GM12872 (cell line): ENCODE measurements around the gene ARHGAP15.

Experiments used
- TF ChIP-seq, protein P1 (sequence below): IDR thresholded peaks from 3 replicates; pipeline ENCODE4 v1.5.1; 2011; ENCODE audit warnings: low read depth, mild to moderate bottlenecking, low read length, moderate library complexity; ENCODE audit not compliant: insufficient read depth

The ARHGAP15 gene

DNA sequence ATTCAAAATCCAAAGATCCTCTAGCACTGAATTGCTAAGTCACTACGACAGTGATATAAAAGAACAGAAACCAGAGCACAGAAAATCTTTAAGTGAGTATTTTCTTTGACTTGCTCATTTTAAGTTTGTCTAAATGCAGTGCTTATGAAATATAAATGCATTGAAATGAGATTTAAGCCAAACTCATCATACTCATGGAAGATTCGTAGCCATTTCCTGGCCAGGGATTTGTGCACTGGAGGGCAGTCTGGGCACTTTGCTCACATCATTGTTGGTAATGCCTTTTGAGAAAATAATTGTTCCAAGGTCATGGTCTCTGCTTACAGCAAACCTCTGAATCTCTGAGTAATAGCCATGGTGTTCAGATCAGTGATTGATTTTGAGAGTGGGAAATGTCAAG, 307.7 kb downstream of the ARHGAP15 start:
- TF ChIP-seq, protein P1, sequence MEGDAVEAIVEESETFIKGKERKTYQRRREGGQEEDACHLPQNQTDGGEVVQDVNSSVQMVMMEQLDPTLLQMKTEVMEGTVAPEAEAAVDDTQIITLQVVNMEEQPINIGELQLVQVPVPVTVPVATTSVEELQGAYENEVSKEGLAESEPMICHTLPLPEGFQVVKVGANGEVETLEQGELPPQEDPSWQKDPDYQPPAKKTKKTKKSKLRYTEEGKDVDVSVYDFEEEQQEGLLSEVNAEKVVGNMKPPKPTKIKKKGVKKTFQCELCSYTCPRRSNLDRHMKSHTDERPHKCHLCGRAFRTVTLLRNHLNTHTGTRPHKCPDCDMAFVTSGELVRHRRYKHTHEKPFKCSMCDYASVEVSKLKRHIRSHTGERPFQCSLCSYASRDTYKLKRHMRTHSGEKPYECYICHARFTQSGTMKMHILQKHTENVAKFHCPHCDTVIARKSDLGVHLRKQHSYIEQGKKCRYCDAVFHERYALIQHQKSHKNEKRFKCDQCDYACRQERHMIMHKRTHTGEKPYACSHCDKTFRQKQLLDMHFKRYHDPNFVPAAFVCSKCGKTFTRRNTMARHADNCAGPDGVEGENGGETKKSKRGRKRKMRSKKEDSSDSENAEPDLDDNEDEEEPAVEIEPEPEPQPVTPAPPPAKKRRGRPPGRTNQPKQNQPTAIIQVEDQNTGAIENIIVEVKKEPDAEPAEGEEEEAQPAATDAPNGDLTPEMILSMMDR: no peak

DNA sequence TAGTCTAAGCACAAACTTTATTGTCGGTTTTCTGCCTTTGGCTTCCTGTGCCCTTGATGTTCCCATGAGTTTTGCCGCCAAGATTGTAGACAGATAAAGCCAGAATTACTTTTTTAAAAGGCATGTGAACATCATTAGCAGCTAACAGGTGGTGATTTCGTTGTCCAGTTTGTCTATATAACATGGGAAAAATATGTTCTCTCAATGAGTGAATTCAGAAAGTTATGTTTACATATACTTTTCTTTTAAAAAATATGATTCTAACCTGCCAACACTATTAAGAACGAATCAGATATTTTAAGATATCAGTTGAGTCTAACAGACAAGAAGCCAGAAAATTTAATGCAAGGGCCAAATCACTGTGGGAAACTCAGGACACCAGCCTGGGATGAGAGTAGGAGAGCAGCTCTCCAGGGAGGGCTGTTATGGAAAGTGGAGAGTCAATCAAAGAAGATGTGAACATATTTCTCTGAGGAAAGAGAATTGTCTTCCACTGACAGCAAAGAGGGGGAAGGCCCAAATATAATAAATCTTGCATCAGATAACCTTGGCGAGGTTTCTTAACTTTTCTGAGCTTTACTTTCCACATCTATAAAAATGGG, 311.3 kb downstream of the ARHGAP15 start:
- TF ChIP-seq, protein P1: no peak

DNA sequence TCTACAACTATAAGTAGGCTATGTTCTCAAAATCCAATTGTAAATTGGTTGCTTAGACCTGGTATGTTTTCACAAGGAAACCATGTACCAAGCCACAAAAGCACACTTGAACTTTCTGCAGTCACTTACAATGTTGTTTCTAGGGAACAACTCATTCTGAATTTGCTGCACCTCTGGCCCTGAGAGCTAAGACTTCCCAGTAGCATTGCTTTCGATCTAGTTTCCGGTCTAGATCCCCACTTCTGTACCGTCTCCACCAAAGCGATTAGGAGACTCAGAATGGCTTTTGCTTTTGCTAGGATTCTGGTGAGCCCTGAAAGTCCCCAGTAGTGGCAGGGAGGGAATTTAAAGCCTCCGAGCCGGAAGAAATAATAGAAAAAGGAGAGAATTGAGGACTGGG, 313.0 kb downstream of the ARHGAP15 start:
- TF ChIP-seq, protein P1: no peak

DNA sequence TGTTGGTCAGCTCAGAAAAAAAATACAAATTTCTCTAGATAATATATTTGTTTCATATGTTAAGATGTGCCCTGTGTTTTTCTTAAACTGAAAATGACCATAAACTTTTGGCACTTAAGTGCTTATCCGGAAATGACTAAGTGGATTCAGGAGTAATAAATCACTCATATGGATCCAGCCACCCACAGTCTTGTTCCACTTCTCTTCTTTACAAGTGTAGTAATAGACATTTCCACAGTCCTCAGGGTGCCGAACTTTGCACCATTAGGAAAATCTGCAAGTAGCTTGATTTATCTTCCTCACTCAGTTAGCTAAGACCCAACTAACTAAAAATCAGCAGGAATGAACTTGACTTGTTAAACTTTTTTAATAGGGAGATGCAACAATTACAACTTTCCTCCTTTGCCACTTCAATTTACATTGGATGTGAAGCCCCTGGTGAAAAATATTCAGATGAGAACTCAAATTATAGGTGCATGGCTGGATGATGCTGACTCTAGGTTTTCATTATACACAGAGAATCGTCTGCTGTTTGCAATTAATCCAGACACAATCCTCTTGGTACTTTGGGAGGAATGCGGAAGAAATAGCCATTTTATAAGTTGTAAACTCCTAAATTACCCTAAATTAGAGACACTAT, 322.5 kb downstream of the ARHGAP15 start:
- TF ChIP-seq, protein P1: no peak

DNA sequence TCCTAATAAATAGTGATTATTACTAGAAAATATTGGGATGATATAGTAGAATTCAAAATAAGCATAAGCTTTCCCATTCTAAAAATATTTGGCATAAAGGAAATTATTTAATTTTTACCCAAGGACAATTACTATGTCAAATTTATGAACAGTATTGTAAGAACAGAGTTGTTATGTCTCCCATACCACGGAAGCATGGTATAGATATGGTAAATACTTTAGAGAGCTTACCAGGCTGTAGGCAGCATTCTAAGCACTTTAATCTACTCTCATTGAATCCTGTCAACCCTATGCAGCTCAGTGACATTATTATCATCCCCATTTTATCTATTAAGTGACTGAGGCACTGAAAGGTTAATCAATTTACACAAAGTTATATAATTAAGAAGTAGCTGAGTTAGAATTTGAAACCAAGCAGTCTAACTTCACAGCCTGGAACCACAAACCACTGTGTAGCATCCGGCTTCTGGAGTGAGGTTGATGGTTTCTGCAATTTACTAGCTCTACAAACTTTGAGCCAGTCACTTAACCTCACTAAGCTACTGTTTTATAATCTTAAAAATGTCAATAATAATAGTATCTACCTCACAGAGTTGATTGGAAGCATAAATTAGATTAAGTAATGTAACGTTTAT, 323.7 kb downstream of the ARHGAP15 start:
- TF ChIP-seq, protein P1: no peak

DNA sequence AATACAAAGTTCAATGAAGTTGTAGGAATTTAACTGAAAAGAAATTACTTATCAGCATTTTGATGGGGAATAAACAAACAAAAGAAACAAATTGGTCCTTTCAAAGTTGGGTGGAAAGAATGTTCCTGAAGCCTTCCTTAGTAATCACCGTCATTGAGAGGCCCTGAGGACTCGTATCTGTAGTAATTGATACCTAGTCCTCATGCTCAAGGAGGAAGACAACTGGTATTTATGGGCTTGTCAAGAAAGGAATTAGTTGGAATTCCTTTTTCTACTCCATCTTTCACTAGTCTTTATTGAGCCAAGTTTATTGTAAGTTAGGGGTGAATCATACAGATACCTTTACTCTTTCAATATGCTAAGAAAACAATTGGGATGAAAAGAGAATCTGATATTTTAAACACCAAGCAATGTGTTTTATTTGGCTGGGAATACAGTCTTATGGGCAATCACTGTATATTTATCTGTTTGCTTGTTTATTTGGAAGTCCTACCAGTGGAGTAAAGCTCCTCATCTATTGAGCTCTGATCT, 324.8 kb downstream of the ARHGAP15 start:
- TF ChIP-seq, protein P1: no peak

DNA sequence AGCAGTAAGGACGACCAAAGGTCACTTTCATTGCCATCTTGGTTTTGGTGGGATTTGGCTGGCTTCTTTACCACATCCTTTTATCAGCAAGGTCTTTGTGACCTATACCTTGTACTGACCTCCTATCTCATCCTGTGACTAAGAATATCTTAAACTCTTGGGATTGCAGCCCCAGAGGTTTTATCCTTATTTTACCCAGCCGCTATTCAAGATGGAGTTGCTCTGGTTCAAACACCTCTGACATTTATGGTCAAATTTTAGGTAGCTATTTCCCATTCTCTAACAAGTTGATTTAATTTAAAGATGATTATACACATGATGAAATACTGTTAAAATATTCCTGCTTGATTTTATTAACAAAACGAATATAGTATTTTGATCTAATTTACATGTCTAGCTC, 326.1 kb downstream of the ARHGAP15 start:
- TF ChIP-seq, protein P1: no peak
